ENCODE data around the gene ADARB2.

DNA sequence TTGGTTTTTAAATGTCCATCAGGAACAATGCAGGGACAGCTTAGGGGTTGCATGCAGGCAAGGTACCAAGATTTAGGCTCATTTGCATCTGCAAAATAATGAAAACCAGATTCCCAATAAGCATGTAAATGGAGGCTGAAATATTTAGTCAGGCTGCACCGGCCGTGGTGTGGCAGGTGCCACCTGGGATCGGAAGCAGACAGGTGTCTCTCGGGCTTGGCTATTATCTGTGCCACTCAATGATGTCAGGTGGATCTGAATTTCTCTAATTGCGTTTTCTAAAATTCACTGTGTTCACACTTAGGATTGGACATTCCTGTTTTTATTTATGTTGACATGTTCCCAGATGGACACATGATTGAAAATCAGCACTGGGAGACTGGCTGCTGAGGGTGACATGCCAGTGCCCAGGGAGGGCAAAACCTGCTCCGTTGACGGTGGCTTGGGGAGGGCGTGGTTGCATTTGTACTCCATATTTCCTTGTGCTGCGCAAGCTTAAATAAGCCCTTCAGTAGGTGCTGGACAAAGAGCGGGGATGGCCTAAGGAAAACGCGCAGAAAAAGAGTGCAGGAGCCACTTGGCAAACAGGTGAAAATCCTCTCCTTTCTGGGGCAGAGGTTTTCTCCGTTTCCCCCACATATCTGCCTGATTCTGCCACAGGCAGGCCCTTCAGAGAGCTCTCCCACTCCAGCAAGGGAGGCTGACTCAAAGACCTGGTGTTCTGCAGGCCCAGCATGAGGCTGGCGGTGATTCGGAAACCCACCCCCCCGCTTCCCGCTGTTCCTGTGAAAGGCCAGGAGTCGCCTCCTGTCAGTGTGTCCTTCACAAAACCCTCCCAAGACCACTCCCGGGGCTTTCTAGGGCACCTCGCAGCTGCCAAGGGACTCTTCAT lies 538.6 kb downstream of the ADARB2 start:
- TF ChIP-seq POLR2AphosphoS5 (IDR thresholded peaks at IDR 0.05; ENCODE audit: low read depth, low read length) (no peak), TAF1 (IDR thresholded peaks at IDR 0.05; ENCODE audit: borderline replicate concordance, insufficient read depth, low read length) (no peak)
